ENCODE results near the gene EPG5. TPM values are rescaled to one million over a fixed set of nuclear protein-coding genes. Genes with fewer than 3 reads are reported as not detected.

The EPG5 gene
- total and polyA plus RNA-seq, 9 of the 15 experiments (the other 6 are each of a cell fraction or from before 2014, with no cell fraction given) = 1.3 to 10.7 (median 5.2) TPM

DNA sequence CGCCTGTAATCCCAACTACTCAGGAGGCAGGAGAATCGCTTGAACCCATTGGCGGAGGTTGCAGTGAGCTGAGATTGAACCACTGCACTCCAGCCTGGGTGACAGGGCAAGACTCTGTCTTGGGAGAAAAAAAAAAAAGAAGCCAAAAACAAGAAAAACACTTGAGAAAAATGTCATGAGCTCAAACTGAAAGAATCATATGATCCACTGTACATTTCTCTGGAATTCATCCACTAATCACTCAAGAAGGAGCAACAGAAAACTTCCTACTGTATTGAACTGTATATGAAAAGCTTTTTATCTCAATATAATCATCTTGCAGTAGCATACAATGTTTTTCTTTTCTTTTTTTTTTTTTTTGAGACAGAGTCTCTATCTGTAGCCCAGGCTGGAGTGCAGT, 40.4 kb downstream of the EPG5 start:
- Histone ChIP-seq H3K4me1 (replicated peaks in 1 of 2; ENCODE audit: control insufficient read depth in 2 of 2, insufficient read depth in 2 of 2, low read length in 2 of 2) (no peaks in the 10 kb centered on the region), H3K9ac (ENCODE audit: insufficient read depth in 1 of 2, low read depth in 2 of 2, low read length in 2 of 2) (no peak overlapping the region), H3K36me3 (ENCODE audit: control insufficient read depth, insufficient read depth, low read length) (peaks cover 50% of the 10 kb centered on the region), H3K4me3 (no peak overlapping the region), H4K20me1 (replicated peaks; ENCODE audit: control insufficient read depth, insufficient read depth, low read length) (no peaks in the 10 kb centered on the region), H2AFZ (ENCODE audit: low read depth, low read length) (no peak overlapping the region), H3K9me3 (replicated peaks; ENCODE audit: control insufficient read depth, insufficient read depth, low read depth, low read length) (no peaks in the 10 kb centered on the region), H3K27me3 (ENCODE audit: control insufficient read depth in 2 of 2, insufficient read depth in 2 of 2, low read length in 2 of 2) (no peaks in the 10 kb centered on the region), H3K4me2 (ENCODE audit: insufficient read depth, low read length) (no peak overlapping the region), H3K9me1 (ENCODE audit: control insufficient read depth, insufficient read depth, low read length) (no peaks in the 10 kb centered on the region), H3K79me2 (ENCODE audit: control insufficient read depth, insufficient read depth, low read length) (no peaks in the 10 kb centered on the region), H3K27ac (ENCODE audit: extremely low read depth, low read depth, low read length) (no peak overlapping the region)
- in situ Hi-C loops (cut with MboI) = no loop called here
- no peak for DNase-seq (ENCODE audit: extremely low read depth in 1 of 4, low spot score in 3 of 4)
- intact Hi-C loops (cut with micrococcal nuclease) = no loop called here
- WGBS (ENCODE audit: insufficient coverage, low coverage, missing lambda C conversion rate) = 92% methylated on average over 2 of the region's 3 CpGs
- ChIA-PET CTCF (ENCODE audit: low intra/inter-chr PET ratio) (interaction anchor here (3.0 kb wide), 1 partner anchor 147 kb away, joined by 13 read pairs; no protein-coding TSS in a partner anchor), POLR2A (no interaction called here)
- FAIRE-seq = no peak
- BruUV-seq (replicated peaks) = no TSS peak
- TF ChIP-seq ZNF23 (CRISPR knock-in tag; IDR thresholded peaks at IDR 0.05) (no peak), ARID2 (IDR thresholded peaks at IDR 0.05) (no peak)
- TF ChIP-seq, protein P1, sequence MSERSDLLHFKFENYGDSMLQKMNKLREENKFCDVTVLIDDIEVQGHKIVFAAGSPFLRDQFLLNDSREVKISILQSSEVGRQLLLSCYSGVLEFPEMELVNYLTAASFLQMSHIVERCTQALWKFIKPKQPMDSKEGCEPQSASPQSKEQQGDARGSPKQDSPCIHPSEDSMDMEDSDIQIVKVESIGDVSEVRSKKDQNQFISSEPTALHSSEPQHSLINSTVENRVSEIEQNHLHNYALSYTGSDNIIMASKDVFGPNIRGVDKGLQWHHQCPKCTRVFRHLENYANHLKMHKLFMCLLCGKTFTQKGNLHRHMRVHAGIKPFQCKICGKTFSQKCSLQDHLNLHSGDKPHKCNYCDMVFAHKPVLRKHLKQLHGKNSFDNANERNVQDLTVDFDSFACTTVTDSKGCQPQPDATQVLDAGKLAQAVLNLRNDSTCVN (CRISPR knock-in tag; IDR thresholded peaks at IDR 0.05) = no peak
- ATAC-seq = no peak

- Histone ChIP-seq H4K20me1 (replicated peaks; ENCODE audit: control insufficient read depth, insufficient read depth, low read length) (no peaks in the 10 kb centered on the region), H3K79me2 (ENCODE audit: control insufficient read depth, insufficient read depth, low read length) (no peaks in the 10 kb centered on the region), H3K4me3 (no peak overlapping the region), H2AFZ (ENCODE audit: low read depth, low read length) (no peak overlapping the region), H3K9ac (ENCODE audit: insufficient read depth in 1 of 2, low read depth in 2 of 2, low read length in 2 of 2) (no peak overlapping the region), H3K4me1 (replicated peaks in 1 of 2; ENCODE audit: control insufficient read depth in 2 of 2, insufficient read depth in 2 of 2, low read length in 2 of 2) (no peaks in the 10 kb centered on the region), H3K4me2 (ENCODE audit: insufficient read depth, low read length) (no peak overlapping the region), H3K27me3 (ENCODE audit: control insufficient read depth in 2 of 2, insufficient read depth in 2 of 2, low read length in 2 of 2) (no peaks in the 10 kb centered on the region), H3K9me1 (ENCODE audit: control insufficient read depth, insufficient read depth, low read length) (no peaks in the 10 kb centered on the region), H3K27ac (ENCODE audit: extremely low read depth, low read depth, low read length) (no peak overlapping the region), H3K9me3 (replicated peaks; ENCODE audit: control insufficient read depth, insufficient read depth, low read depth, low read length) (no peaks in the 10 kb centered on the region), H3K36me3 (ENCODE audit: control insufficient read depth, insufficient read depth, low read length) (peaks cover 52% of the 10 kb centered on the region)
- FAIRE-seq (no peak), ATAC-seq (no peak), DNase-seq (ENCODE audit: extremely low read depth in 1 of 4, low spot score in 3 of 4) (no peak)
- BruUV-seq (replicated peaks) = no TSS peak
- in situ Hi-C loops (cut with MboI) (no loop called here), intact Hi-C loops (cut with micrococcal nuclease) (no loop called here)
- WGBS (ENCODE audit: insufficient coverage, low coverage, missing lambda C conversion rate) = 82% methylated on average over 3 of the region's 3 CpGs
- CTCF ChIA-PET (ENCODE audit: low intra/inter-chr PET ratio) = interaction anchor here (3.0 kb wide), 1 partner anchor 147 kb away, joined by 13 read pairs; no protein-coding TSS in a partner anchor
- TF ChIP-seq HDAC8 (tag; IDR thresholded peaks at IDR 0.05) = no peak
- no peak for TF ChIP-seq SMARCE1 (IDR thresholded peaks at IDR 0.05)
- TF ChIP-seq CBFB (CRISPR knock-in tag; IDR thresholded peaks at IDR 0.05) = no peak
- POLR2A ChIA-PET = no interaction called here
Observed at GRCh38 chr18:45926085-45926484, 41.0 kb downstream of the EPG5 start.
